ENCODE measurements around the gene MEGF6.
"Not testable (repeated sequence)": the region's sequence is repeated elsewhere in the genome, so short reads cannot be mapped to it uniquely, and the experiment has no call there.

MEGF6 gene

GRCh38 chr1:3596663-3597598 lies 14.4 kb downstream of the MEGF6 start:
- no peak for DNase-seq (ENCODE audit: insufficient read length)
- TF ChIP-seq POLR2A (IDR thresholded peaks at IDR 0.05; ENCODE audit: low read depth, low read length) (no peak), TAF1 (IDR thresholded peaks at IDR 0.05; ENCODE audit: borderline replicate concordance, low read depth, low read length) (no peak), POLR2AphosphoS5 (IDR thresholded peaks at IDR 0.05; ENCODE audit: low read depth, low read length) (no peak)
- FAIRE-seq = no peak

- no peak for TF ChIP-seq POLR2A (IDR thresholded peaks at IDR 0.05; ENCODE audit: low read depth, low read length)
- no peak for TF ChIP-seq POLR2AphosphoS5 (IDR thresholded peaks at IDR 0.05; ENCODE audit: low read depth, low read length)
- no peak for TF ChIP-seq TAF1 (IDR thresholded peaks at IDR 0.05; ENCODE audit: borderline replicate concordance, low read depth, low read length)
- DNase-seq (ENCODE audit: insufficient read length) = no peak
- FAIRE-seq = no peak
These were observed 15.4 kb downstream of the MEGF6 start for GRCh38 chr1:3595949-3596348.

GRCh38 chr1:3594706-3595377 lies 16.5 kb downstream of the MEGF6 start:
- DNase-seq (ENCODE audit: insufficient read length) (no peak), FAIRE-seq (no peak)
- TF ChIP-seq POLR2A (IDR thresholded peaks at IDR 0.05; ENCODE audit: low read depth, low read length) (no peak), POLR2AphosphoS5 (IDR thresholded peaks at IDR 0.05; ENCODE audit: low read depth, low read length) (no peak), TAF1 (IDR thresholded peaks at IDR 0.05; ENCODE audit: borderline replicate concordance, low read depth, low read length) (no peak)

GRCh38 chr1:3593745-3594144 lies 17.6 kb downstream of the MEGF6 start:
- no peak for DNase-seq (ENCODE audit: insufficient read length)
- TF ChIP-seq POLR2AphosphoS5 (IDR thresholded peaks at IDR 0.05; ENCODE audit: low read depth, low read length) (no peak), TAF1 (IDR thresholded peaks at IDR 0.05; ENCODE audit: borderline replicate concordance, low read depth, low read length) (no peak), POLR2A (IDR thresholded peaks at IDR 0.05; ENCODE audit: low read depth, low read length) (no peak)
- FAIRE-seq = no peak

- no peak for DNase-seq (ENCODE audit: insufficient read length)
- TF ChIP-seq POLR2AphosphoS5 (IDR thresholded peaks at IDR 0.05; ENCODE audit: low read depth, low read length) = no peak
- TF ChIP-seq POLR2A (IDR thresholded peaks at IDR 0.05; ENCODE audit: low read depth, low read length) = no peak
- TF ChIP-seq TAF1 (IDR thresholded peaks at IDR 0.05; ENCODE audit: borderline replicate concordance, low read depth, low read length) = no peak
- no peak for FAIRE-seq
These were observed 18.0 kb downstream of the MEGF6 start for GRCh38 chr1:3593334-3593733.

GRCh38 chr1:3590951-3591865 lies 20.1 kb downstream of the MEGF6 start:
- TF ChIP-seq POLR2AphosphoS5 (IDR thresholded peaks at IDR 0.05; ENCODE audit: low read depth, low read length) (no peak), TAF1 (IDR thresholded peaks at IDR 0.05; ENCODE audit: borderline replicate concordance, low read depth, low read length) (no peak), POLR2A (IDR thresholded peaks at IDR 0.05; ENCODE audit: low read depth, low read length) (no peak)
- DNase-seq (ENCODE audit: insufficient read length) = no peak
- FAIRE-seq = no peak

GRCh38 chr1:3590139-3590763 lies 21.1 kb downstream of the MEGF6 start:
- TF ChIP-seq POLR2A (IDR thresholded peaks at IDR 0.05; ENCODE audit: low read depth, low read length) (no peak), POLR2AphosphoS5 (IDR thresholded peaks at IDR 0.05; ENCODE audit: low read depth, low read length) (no peak), TAF1 (IDR thresholded peaks at IDR 0.05; ENCODE audit: borderline replicate concordance, low read depth, low read length) (no peak)
- DNase-seq (ENCODE audit: insufficient read length) (no peak), FAIRE-seq (no peak)

- FAIRE-seq (no peak), DNase-seq (ENCODE audit: insufficient read length) (no peak)
- no peak for TF ChIP-seq TAF1 (IDR thresholded peaks at IDR 0.05; ENCODE audit: borderline replicate concordance, low read depth, low read length)
These were observed 22.9 kb downstream of the MEGF6 start for GRCh38 chr1:3588395-3588794.

- TF ChIP-seq POLR2AphosphoS5 (IDR thresholded peaks at IDR 0.05; ENCODE audit: low read depth, low read length) = no peak
- no peak for TF ChIP-seq TAF1 (IDR thresholded peaks at IDR 0.05; ENCODE audit: borderline replicate concordance, low read depth, low read length)
- TF ChIP-seq POLR2A (IDR thresholded peaks at IDR 0.05; ENCODE audit: low read depth, low read length) = no peak
- no peak for DNase-seq (ENCODE audit: insufficient read length)
- no peak for FAIRE-seq
These were observed 24.1 kb downstream of the MEGF6 start for GRCh38 chr1:3586986-3587759.

GRCh38 chr1:3585940-3586568 lies 25.3 kb downstream of the MEGF6 start:
- DNase-seq (ENCODE audit: insufficient read length) = no peak
- FAIRE-seq = no peak
- no peak for TF ChIP-seq TAF1 (IDR thresholded peaks at IDR 0.05; ENCODE audit: borderline replicate concordance, low read depth, low read length)
- TF ChIP-seq POLR2A (IDR thresholded peaks at IDR 0.05; ENCODE audit: low read depth, low read length) = no peak

- FAIRE-seq; DNase-seq (ENCODE audit: insufficient read length): not testable (repeated sequence)
These were observed 25.9 kb downstream of the MEGF6 start for GRCh38 chr1:3585353-3585868.
